Activated B cell treated with CpG ODN at 0.5 μM for 24 hours (primary cell): Measurements from ENCODE around the gene SIRPG. TPM values are rescaled to one million over a fixed set of nuclear protein-coding genes. Genes with fewer than 3 reads are reported as not detected.

Source experiments
- ATAC-seq: fragments of 200-7000 bp; cut with Tn5 transposase; one replicate; pipeline ENCODE4 v1.10.0; 2021; ENCODE audit warnings: low read depth, mild to moderate bottlenecking, moderate library complexity
- CTCF ChIA-PET: fragments of 350-600 bp; sonication (Branson Sonifier 250); formaldehyde crosslinking; loops from one replicate; lab custom pipeline; 2021; ENCODE audit warnings: antibody characterized with exemption; lab: Charles Lee
- POLR2A ChIA-PET: fragments of 350-600 bp; sonication (Branson Sonifier 250); formaldehyde crosslinking; loops from one replicate; lab custom pipeline; 2021; ENCODE audit warnings: antibody characterized with exemption; lab: Charles Lee
- DNase-seq: peaks from one replicate; pipeline ENCODE4 v3.0.0; 2022
- H3K27ac Mint-ChIP-seq: one replicate; pipeline ENCODE4 v1.8.0; 2020; ENCODE audit warnings: mixed read lengths
- H3K27me3 Mint-ChIP-seq: one replicate; pipeline ENCODE4 v1.8.0; 2021; ENCODE audit warnings: mixed read lengths
- H3K36me3 Mint-ChIP-seq: one replicate; pipeline ENCODE4 v1.8.0; 2021; ENCODE audit warnings: low read depth, mixed read lengths
- H3K4me1 Mint-ChIP-seq: one replicate; pipeline ENCODE4 v1.8.0; 2021; ENCODE audit warnings: mixed read lengths
- H3K4me3 Mint-ChIP-seq: one replicate; pipeline ENCODE4 v1.8.0; 2020; ENCODE audit warnings: mild to moderate bottlenecking, mixed read lengths
- H3K9me3 Mint-ChIP-seq: one replicate; pipeline ENCODE4 v1.8.0; 2020; ENCODE audit warnings: mixed read lengths
- CTCF ChIP-seq: fragments of 200-600 bp; IDR thresholded peaks from one replicate; pipeline ENCODE4 v1.8.0; 2022; ENCODE audit warnings: antibody characterized with exemption, mild to moderate bottlenecking
- intact Hi-C: fragments of 100-400 bp; cut with micrococcal nuclease; formaldehyde crosslinking; loops from one replicate; pipeline ENCODE4 v1.15.1; 2024
- total RNA-seq: library from RNA; stranded (reverse); gene quantifications from 2 replicates; pipeline ENCODE4 v1.2.3, GENCODE V29; 2022

Gene SIRPG
- total RNA-seq, 1 donor from 2014 or later = not detected

- Mint-ChIP-seq H3K27me3 (no peaks in the 10 kb centered on the region), H3K36me3 (no peaks in the 10 kb centered on the region), H3K4me1 (no peaks in the 10 kb centered on the region), H3K4me3 (no peak overlapping the region), H3K27ac (no peak overlapping the region), H3K9me3 (no peaks in the 10 kb centered on the region)
- intact Hi-C loops = no loop called here
- DNase-seq (no peak), ATAC-seq (no peak)
- TF ChIP-seq CTCF = no peak
- POLR2A ChIA-PET = no interaction called here
- CTCF ChIA-PET = no interaction called here
These were observed 56.8 kb downstream of the SIRPG start for GRCh38 chr20:1600736-1601135.

- POLR2A ChIA-PET = no interaction called here
- no peak for ATAC-seq
- Mint-ChIP-seq H3K4me1 (peaks cover 5% of the 10 kb centered on the region), H3K27me3 (no peaks in the 10 kb centered on the region), H3K4me3 (no peak overlapping the region), H3K36me3 (no peaks in the 10 kb centered on the region), H3K9me3 (no peaks in the 10 kb centered on the region), H3K27ac (no peak overlapping the region)
- CTCF ChIA-PET = no interaction called here
- no peak for TF ChIP-seq CTCF
- DNase-seq = no peak
- intact Hi-C loops = no loop called here
These were observed 62.2 kb downstream of the SIRPG start for GRCh38 chr20:1595333-1595732.

GRCh38 chr20:1588533-1589460 lies 68.8 kb downstream of the SIRPG start:
- Mint-ChIP-seq H3K4me3 (no peak overlapping the region), H3K27ac (no peak overlapping the region), H3K4me1 (no peaks in the 10 kb centered on the region), H3K36me3 (no peaks in the 10 kb centered on the region), H3K27me3 (no peaks in the 10 kb centered on the region), H3K9me3 (no peaks in the 10 kb centered on the region)
- ChIA-PET POLR2A (no interaction called here), CTCF (no interaction called here)
- intact Hi-C loops = no loop called here
- TF ChIP-seq CTCF = no peak
- ATAC-seq = no peak
- no peak for DNase-seq

GRCh38 chr20:1587781-1588532 lies 69.6 kb downstream of the SIRPG start:
- Mint-ChIP-seq H3K27ac (no peak overlapping the region), H3K4me3 (no peak overlapping the region), H3K36me3 (no peaks in the 10 kb centered on the region), H3K4me1 (no peaks in the 10 kb centered on the region), H3K9me3 (no peaks in the 10 kb centered on the region), H3K27me3 (no peaks in the 10 kb centered on the region)
- intact Hi-C loops = no loop called here
- CTCF ChIA-PET = no interaction called here
- TF ChIP-seq CTCF = no peak
- POLR2A ChIA-PET = no interaction called here
- DNase-seq = no peak
- ATAC-seq = no peak

GRCh38 chr20:1579488-1579887 lies 78.1 kb downstream of the SIRPG start:
- Mint-ChIP-seq H3K27ac (no peak overlapping the region), H3K4me3 (no peak overlapping the region), H3K36me3 (no peaks in the 10 kb centered on the region), H3K27me3 (peaks cover 2% of the 10 kb centered on the region), H3K4me1 (no peaks in the 10 kb centered on the region), H3K9me3 (no peaks in the 10 kb centered on the region)
- TF ChIP-seq CTCF = no peak
- CTCF ChIA-PET = no interaction called here
- DNase-seq = no peak
- POLR2A ChIA-PET = no interaction called here
- ATAC-seq = no peak
- intact Hi-C loops = no loop called here
